SU-DHL-6 (cell line): ENCODE measurements around the gene DCAF15.
"Not testable (repeated sequence)": the region's sequence is repeated elsewhere in the genome, so short reads cannot be mapped to it uniquely, and the experiment has no call there.

ENCODE experiments used
- H2AFZ ChIP-seq: fragments of 200-600 bp; sonication (generic); 2 replicates; pipeline ENCODE4 v1.6.1; 2014; ENCODE audit warnings: low read depth, mild to moderate bottlenecking, moderate library complexity, mixed read lengths, antibody characterized with exemption, low read length; ENCODE audit not compliant: severe bottlenecking
- H3F3A ChIP-seq: fragments of 200-600 bp; shearing (Covaris generic); 2 replicates; pipeline ENCODE4 v1.6.0; 2016; ENCODE audit warnings: antibody characterized with exemption, mild to moderate bottlenecking; ENCODE audit not compliant: insufficient read depth
- H3K27ac ChIP-seq: fragments of 200-600 bp; sonication (generic); 2 replicates; pipeline ENCODE4 v1.5.1; 2016; ENCODE audit warnings: low read depth, mild to moderate bottlenecking, low read length, moderate library complexity, mixed read lengths
- H3K27me3 ChIP-seq: fragments of 200-600 bp; sonication (generic), shearing (Covaris generic); 2 replicates; pipeline ENCODE4 v1.6.0; 2014; ENCODE audit warnings: mild to moderate bottlenecking, low read length
- H3K36me3 ChIP-seq: fragments of 200-600 bp; sonication (generic); 2 replicates; pipeline ENCODE4 v1.6.1; 2014; ENCODE audit warnings: mild to moderate bottlenecking, low read length, mixed read lengths
- H3K4me2 ChIP-seq: fragments of 300-600, 200-600 bp; shearing (Covaris generic), sonication (generic); 2 replicates; pipeline ENCODE4 v1.6.0; 2014; ENCODE audit warnings: low read length, low read depth, mild to moderate bottlenecking; ENCODE audit not compliant: poor library complexity, severe bottlenecking
- H3K4me3 ChIP-seq: fragments of 200-600 bp; sonication (generic); 2 replicates; pipeline ENCODE4 v1.5.1; 2014; ENCODE audit warnings: antibody characterized with exemption, low read length, mild to moderate bottlenecking, mixed read lengths; ENCODE audit not compliant: insufficient read depth, poor library complexity, severe bottlenecking
- H3K79me2 ChIP-seq: fragments of 200-600 bp; sonication (generic); 2 replicates; pipeline ENCODE4 v1.6.1; 2014; ENCODE audit warnings: mild to moderate bottlenecking, low read length, moderate library complexity; ENCODE audit not compliant: insufficient read depth
- H3K9ac ChIP-seq: fragments of 200-600 bp; sonication (generic); 2 replicates; pipeline ENCODE4 v1.7.0; 2014; ENCODE audit warnings: mild to moderate bottlenecking, low read length
- H3K9me2 ChIP-seq: fragments of 200-600 bp; sonication (generic); replicated peaks from 2 replicates; pipeline ENCODE4 v1.6.1; 2014; ENCODE audit warnings: low read length; ENCODE audit not compliant: insufficient read depth
- H3K9me3 ChIP-seq: fragments of 200-600 bp; sonication (generic); 2 replicates; pipeline ENCODE4 v1.6.1; 2014; ENCODE audit warnings: low read length, mixed read lengths; ENCODE audit not compliant: insufficient read depth
- H4K20me1 ChIP-seq: fragments of 200-600 bp; sonication (generic); 2 replicates; pipeline ENCODE4 v1.6.1; 2014; ENCODE audit warnings: low read depth, mild to moderate bottlenecking, antibody characterized with exemption, low read length, moderate library complexity, mixed read lengths
- EZH2phosphoT487 ChIP-seq: fragments of 200-600 bp; sonication (generic), shearing (Covaris generic); conservative IDR thresholded peaks from 2 replicates; pipeline ENCODE4 v1.6.1; 2018; ENCODE audit warnings: mild to moderate bottlenecking, antibody characterized with exemption, low read length, moderate library complexity, mixed read lengths
- TF ChIP-seq, protein P1 (sequence below): fragments of 200-600 bp; sonication (generic); IDR thresholded peaks from one replicate; pipeline ENCODE4 v1.5.1; 2017; ENCODE audit warnings: antibody characterized with exemption, mild to moderate bottlenecking, low read length, moderate library complexity; ENCODE audit not compliant: insufficient read depth, poor library complexity, severe bottlenecking

DCAF15 gene

GRCh38 chr19:13920940-13921747 lies 31.2 kb upstream of the DCAF15 start:
- H3F3A ChIP-seq = no peaks in the 10 kb centered on the region
- no peak overlapping the region for H3K4me2 ChIP-seq
- H4K20me1 ChIP-seq = no peaks in the 10 kb centered on the region
- H3K27me3 ChIP-seq = no peaks in the 10 kb centered on the region
- peaks cover 11% of the 10 kb centered on the region for H3K36me3 ChIP-seq
- H3K9ac ChIP-seq = no peak overlapping the region
- no peak overlapping the region for H3K4me3 ChIP-seq
- TF ChIP-seq, protein P1, sequence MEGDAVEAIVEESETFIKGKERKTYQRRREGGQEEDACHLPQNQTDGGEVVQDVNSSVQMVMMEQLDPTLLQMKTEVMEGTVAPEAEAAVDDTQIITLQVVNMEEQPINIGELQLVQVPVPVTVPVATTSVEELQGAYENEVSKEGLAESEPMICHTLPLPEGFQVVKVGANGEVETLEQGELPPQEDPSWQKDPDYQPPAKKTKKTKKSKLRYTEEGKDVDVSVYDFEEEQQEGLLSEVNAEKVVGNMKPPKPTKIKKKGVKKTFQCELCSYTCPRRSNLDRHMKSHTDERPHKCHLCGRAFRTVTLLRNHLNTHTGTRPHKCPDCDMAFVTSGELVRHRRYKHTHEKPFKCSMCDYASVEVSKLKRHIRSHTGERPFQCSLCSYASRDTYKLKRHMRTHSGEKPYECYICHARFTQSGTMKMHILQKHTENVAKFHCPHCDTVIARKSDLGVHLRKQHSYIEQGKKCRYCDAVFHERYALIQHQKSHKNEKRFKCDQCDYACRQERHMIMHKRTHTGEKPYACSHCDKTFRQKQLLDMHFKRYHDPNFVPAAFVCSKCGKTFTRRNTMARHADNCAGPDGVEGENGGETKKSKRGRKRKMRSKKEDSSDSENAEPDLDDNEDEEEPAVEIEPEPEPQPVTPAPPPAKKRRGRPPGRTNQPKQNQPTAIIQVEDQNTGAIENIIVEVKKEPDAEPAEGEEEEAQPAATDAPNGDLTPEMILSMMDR = no peak
- TF ChIP-seq EZH2phosphoT487 = no peak
- no peaks in the 10 kb centered on the region for H3K9me2 ChIP-seq
- no peaks in the 10 kb centered on the region for H3K9me3 ChIP-seq
- no peak overlapping the region for H2AFZ ChIP-seq
- H3K79me2 ChIP-seq = no peaks in the 10 kb centered on the region
- no peak overlapping the region for H3K27ac ChIP-seq

GRCh38 chr19:13922118-13922517 lies 30.2 kb upstream of the DCAF15 start:
- H4K20me1 ChIP-seq, H2AFZ ChIP-seq, H3F3A ChIP-seq, H3K4me3 ChIP-seq, H3K79me2 ChIP-seq, H3K9me3 ChIP-seq, H3K4me2 ChIP-seq, H3K9ac ChIP-seq, H3K9me2 ChIP-seq, H3K27me3 ChIP-seq, H3K27ac ChIP-seq: not testable (repeated sequence)
- H3K36me3 ChIP-seq = peaks cover 11% of the 10 kb centered on the region

GRCh38 chr19:13923194-13923987 lies 28.9 kb upstream of the DCAF15 start:
- H3K79me2 ChIP-seq = no peaks in the 10 kb centered on the region
- no peaks in the 10 kb centered on the region for H3K9me3 ChIP-seq
- no peaks in the 10 kb centered on the region for H4K20me1 ChIP-seq
- H3K27ac ChIP-seq = no peak overlapping the region
- H3K36me3 ChIP-seq = peaks cover 11% of the 10 kb centered on the region
- TF ChIP-seq, protein P1 = no peak
- TF ChIP-seq EZH2phosphoT487 = no peak
- H2AFZ ChIP-seq = no peak overlapping the region
- H3K9me2 ChIP-seq = no peaks in the 10 kb centered on the region
- H3K9ac ChIP-seq = no peak overlapping the region
- no peaks in the 10 kb centered on the region for H3K27me3 ChIP-seq
- H3K4me2 ChIP-seq = no peak overlapping the region
- H3F3A ChIP-seq = no peaks in the 10 kb centered on the region
- H3K4me3 ChIP-seq = no peak overlapping the region

DNA sequence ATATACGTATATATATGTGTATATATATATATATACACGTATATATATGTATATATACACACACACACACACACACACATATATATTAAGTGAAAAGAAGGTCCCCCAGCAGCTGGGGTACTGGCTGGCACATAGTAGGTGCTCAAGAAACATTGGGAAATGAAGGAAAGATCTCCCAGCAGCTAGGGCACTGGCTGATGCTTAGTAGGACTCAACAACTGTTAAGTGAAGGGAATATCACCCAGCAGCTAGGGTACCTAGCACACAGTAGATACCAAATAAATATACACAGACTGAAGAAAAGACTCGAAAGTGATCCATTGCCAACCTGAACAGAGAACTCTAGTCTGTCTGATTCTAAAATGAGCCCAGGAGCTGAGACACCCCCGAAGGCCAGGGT lies 26.3 kb upstream of the DCAF15 start:
- H3F3A ChIP-seq = no peaks in the 10 kb centered on the region
- H3K9ac ChIP-seq = no peak overlapping the region
- H3K36me3 ChIP-seq = peaks cover 4% of the 10 kb centered on the region
- no peaks in the 10 kb centered on the region for H4K20me1 ChIP-seq
- H3K4me3 ChIP-seq = no peak overlapping the region
- H3K9me3 ChIP-seq = no peaks in the 10 kb centered on the region
- no peaks in the 10 kb centered on the region for H3K9me2 ChIP-seq
- H3K27ac ChIP-seq = no peak overlapping the region
- H3K4me2 ChIP-seq = no peak overlapping the region
- no peaks in the 10 kb centered on the region for H3K79me2 ChIP-seq
- no peak for TF ChIP-seq EZH2phosphoT487
- TF ChIP-seq, protein P1 = no peak
- no peaks in the 10 kb centered on the region for H3K27me3 ChIP-seq
- no peak overlapping the region for H2AFZ ChIP-seq
